Peyer's patch (tissue), 4 donors: ENCODE results near the gene XPNPEP2. TPM values are rescaled to one million over a fixed set of nuclear protein-coding genes. Genes with fewer than 3 reads are reported as not detected.

Experiments
- DNase-seq, 3 donors: peaks; one replicate each; pipeline ENCODE4 v3.0.0-alpha.2; 2017 to 2019
- H3K27ac ChIP-seq, 4 donors: fragments of 200-600 bp; sonication (generic); one replicate each; pipeline ENCODE4 v1.5.1; 2016 to 2019
- H3K27me3 ChIP-seq, 2 donors: fragments of 200-600 bp; sonication (generic); one replicate each; pipeline ENCODE4 v1.5.1; 2019
- H3K36me3 ChIP-seq, 3 donors: fragments of 200-600 bp; sonication (generic); one replicate each; pipeline ENCODE4 v1.5.1; 2016 to 2019
- H3K4me1 ChIP-seq, 4 donors: fragments of 200-600 bp; sonication (generic); one replicate each; pipeline ENCODE4 v1.5.1; 2016 to 2019
- H3K4me3 ChIP-seq, 4 donors: fragments of 200-600 bp; sonication (generic); 1 replicate in 3 of 4; 2 replicates in 1 of 4; pipeline ENCODE4 v1.5.1; 2016 to 2019; ENCODE audit warnings: mild to moderate bottlenecking in 1 of 4
- H3K9me3 ChIP-seq, 4 donors: fragments of 200-600 bp; sonication (generic); one replicate each; pipeline ENCODE4 v1.5.1; 2016 to 2019; ENCODE audit warnings: mild to moderate bottlenecking in 1 of 4
- POLR2A ChIP-seq, 2 donors: fragments of 450-650 bp; IDR thresholded peaks; one replicate each; pipeline ENCODE4 v1.5.1; 2017; ENCODE audit warnings: antibody characterized with exemption in 2 of 2, mild to moderate bottlenecking in 2 of 2, moderate library complexity in 2 of 2
- total RNA-seq, 4 donors: library from RNA; depleted of rRNA; stranded (reverse); fragments of >200 nt; gene quantifications; one replicate each; pipeline ENCODE4 v1.1.0, GENCODE V29; 2016
- TF ChIP-seq, protein P1 (sequence below), 6 experiments: fragments of 450-650 bp in 4 of 6; fragments of 200-600 bp in 2 of 6; sonication (generic) in 1 of 6; IDR thresholded peaks; one replicate each; pipeline ENCODE4 v1.5.1; 2017 to 2019; ENCODE audit warnings: antibody characterized with exemption in 6 of 6, mild to moderate bottlenecking in 3 of 6, moderate library complexity in 1 of 6

XPNPEP2 gene
- total RNA-seq, 4 donors from 2014 or later: 5.8 to 875 (median 803) TPM

DNA sequence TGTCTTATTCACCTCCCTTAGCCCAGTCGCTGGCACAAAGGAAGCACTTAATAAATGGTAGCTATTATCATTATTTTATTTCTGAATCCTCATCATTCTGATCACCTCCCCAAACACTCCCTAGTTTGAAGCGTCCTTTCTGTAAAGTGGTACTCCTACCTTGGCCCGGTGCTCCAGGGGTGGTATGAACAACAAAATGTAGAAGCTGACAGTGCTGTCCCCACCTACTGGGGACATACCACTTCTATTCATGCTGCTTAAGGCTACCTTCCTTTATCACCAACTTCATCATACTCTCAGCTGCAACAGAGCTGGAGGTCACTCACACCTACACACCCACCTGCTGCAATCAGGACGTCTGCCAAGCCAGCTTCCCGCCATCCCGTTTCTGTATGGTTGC, 43.2 kb upstream of the XPNPEP2 start:
- no peak overlapping the region for H3K27ac ChIP-seq
- TF ChIP-seq, protein P1, sequence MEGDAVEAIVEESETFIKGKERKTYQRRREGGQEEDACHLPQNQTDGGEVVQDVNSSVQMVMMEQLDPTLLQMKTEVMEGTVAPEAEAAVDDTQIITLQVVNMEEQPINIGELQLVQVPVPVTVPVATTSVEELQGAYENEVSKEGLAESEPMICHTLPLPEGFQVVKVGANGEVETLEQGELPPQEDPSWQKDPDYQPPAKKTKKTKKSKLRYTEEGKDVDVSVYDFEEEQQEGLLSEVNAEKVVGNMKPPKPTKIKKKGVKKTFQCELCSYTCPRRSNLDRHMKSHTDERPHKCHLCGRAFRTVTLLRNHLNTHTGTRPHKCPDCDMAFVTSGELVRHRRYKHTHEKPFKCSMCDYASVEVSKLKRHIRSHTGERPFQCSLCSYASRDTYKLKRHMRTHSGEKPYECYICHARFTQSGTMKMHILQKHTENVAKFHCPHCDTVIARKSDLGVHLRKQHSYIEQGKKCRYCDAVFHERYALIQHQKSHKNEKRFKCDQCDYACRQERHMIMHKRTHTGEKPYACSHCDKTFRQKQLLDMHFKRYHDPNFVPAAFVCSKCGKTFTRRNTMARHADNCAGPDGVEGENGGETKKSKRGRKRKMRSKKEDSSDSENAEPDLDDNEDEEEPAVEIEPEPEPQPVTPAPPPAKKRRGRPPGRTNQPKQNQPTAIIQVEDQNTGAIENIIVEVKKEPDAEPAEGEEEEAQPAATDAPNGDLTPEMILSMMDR (IDR thresholded peaks at IDR 0.05): no peak
- TF ChIP-seq POLR2A (IDR thresholded peaks at IDR 0.05): no peak
- no peaks in the 10 kb centered on the region for H3K9me3 ChIP-seq
- H3K4me1 ChIP-seq: no peaks in the 10 kb centered on the region
- no peak for DNase-seq
- no peaks in the 10 kb centered on the region for H3K27me3 ChIP-seq
- no peaks in the 10 kb centered on the region for H3K36me3 ChIP-seq
- no peak overlapping the region for H3K4me3 ChIP-seq

DNA sequence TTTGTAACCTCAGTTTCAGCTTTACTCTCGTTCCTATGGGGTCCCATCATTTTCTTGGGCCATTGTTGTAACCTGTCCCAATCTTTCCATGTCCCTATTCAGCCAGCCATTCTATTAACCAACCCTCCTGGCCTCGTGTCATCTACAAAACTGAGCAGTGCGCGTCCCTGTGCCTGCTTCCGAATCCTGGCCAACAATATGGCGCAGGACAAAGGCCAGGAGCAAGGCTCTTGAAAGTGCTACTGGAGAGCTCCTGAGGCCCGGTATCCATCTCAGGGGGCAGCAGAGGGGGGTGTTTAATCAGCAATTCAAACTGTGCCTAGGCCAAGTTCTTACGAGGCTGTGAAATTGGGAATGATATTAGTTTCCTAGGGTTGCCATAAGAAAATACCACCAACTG, 42.8 kb upstream of the XPNPEP2 start:
- TF ChIP-seq POLR2A (IDR thresholded peaks at IDR 0.05): no peak
- TF ChIP-seq, protein P1 (IDR thresholded peaks at IDR 0.05): no peak

DNA sequence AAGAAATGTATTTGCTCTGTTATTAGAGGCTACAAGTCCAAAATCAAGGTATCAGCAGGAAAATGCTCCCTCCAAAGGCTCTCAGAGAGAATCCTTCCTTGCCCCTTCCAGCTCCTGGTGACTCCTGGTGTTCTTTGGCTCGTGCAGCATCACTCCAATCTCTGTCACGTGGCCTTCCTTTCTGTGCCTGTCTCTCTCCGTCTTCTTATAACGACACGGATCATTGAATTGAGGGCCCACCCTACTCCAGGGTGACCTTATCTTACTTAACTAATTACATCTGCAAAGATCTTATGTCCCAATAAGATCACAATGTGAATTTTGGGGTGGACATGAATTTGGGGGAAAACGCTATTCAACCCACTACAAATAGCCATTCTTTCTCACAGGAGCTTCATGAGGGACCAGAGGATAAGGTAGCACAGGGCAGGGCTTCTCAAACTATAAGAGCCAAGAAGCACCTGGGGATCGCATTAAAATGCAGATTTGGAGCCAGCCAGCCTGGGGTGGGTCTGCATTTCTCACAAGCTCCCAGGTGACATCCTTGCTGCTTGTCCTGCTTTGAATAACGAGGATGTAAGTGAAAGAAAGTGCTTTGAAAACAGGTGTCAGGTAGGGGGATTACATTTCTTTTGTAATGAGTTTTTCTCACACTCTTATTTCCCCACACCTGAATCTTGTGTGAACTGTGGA, 42.2 kb upstream of the XPNPEP2 start:
- no peak overlapping the region for H3K27ac ChIP-seq
- no peak for DNase-seq
- H3K36me3 ChIP-seq: no peaks in the 10 kb centered on the region
- H3K9me3 ChIP-seq: no peaks in the 10 kb centered on the region
- no peaks in the 10 kb centered on the region for H3K27me3 ChIP-seq
- no peaks in the 10 kb centered on the region for H3K4me1 ChIP-seq
- H3K4me3 ChIP-seq: no peak overlapping the region
- no peak for TF ChIP-seq POLR2A (IDR thresholded peaks at IDR 0.05)
- TF ChIP-seq, protein P1 (IDR thresholded peaks at IDR 0.05): no peak

More for the DNA sequence above, 42.8 kb upstream of the XPNPEP2 start:
- DNase-seq: no peak
- no peaks in the 10 kb centered on the region for H3K36me3 ChIP-seq
- no peak overlapping the region for H3K4me3 ChIP-seq
- no peak overlapping the region for H3K27ac ChIP-seq
- no peaks in the 10 kb centered on the region for H3K9me3 ChIP-seq
- H3K27me3 ChIP-seq: no peaks in the 10 kb centered on the region
- no peaks in the 10 kb centered on the region for H3K4me1 ChIP-seq

DNA sequence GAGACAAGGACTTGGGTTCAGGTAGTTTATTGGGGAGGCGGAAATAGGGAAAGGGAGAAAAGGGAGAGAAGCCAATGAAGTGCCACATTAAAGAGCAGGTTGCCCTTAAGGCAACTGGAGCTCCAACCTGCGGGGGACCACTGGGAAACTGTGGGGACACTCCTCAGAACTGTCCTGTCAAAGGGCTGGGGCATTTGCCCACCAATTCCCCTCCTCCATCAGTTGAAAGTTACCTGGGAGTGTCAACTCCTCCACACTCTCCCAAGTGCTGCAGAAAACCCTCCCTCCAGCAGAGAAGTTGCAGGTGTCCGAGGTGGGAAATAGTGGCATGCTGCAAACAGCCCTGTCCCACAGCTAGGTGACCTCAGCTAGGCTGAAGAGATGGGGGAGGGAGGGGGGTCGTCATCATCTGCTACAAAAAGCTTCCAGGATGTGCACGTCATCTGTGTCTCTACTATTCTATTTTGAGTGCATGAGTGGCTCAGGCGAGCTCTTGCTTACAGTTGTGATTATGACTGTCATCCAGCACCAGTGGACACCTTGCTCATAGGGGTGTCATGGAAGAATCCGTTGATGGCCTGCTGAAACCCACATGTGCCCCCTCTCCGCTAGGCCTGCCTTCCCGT, 41.5 kb upstream of the XPNPEP2 start:
- Histone ChIP-seq H3K4me3 (no peak overlapping the region), H3K27me3 (no peaks in the 10 kb centered on the region), H3K9me3 (no peaks in the 10 kb centered on the region), H3K36me3 (no peaks in the 10 kb centered on the region), H3K27ac (no peak overlapping the region), H3K4me1 (no peaks in the 10 kb centered on the region)
- TF ChIP-seq, protein P1 (IDR thresholded peaks at IDR 0.05): no peak
- TF ChIP-seq POLR2A (IDR thresholded peaks at IDR 0.05): no peak
- no peak for DNase-seq

DNA sequence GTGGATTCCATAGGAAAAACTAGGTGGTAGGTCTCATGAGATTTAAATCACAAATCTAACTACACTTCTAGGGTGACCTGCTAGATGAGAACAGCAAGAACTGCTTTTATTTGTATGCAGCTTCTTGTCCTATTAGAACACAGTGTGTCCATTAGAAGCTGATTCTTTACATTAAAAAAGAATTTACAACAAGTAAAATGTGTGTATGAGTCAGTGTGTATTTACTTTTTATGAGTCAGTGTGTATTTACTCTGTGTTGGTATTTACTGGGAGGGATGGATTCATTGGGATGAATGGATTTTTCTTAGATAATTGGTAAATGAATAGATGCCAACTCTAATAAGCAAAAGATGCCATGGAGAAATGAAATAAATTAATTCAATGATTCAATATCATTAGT, 40.6 kb upstream of the XPNPEP2 start:
- no peak overlapping the region for H3K4me3 ChIP-seq
- H3K4me1 ChIP-seq: no peaks in the 10 kb centered on the region
- H3K36me3 ChIP-seq: no peaks in the 10 kb centered on the region
- TF ChIP-seq, protein P1 (IDR thresholded peaks at IDR 0.05): no peak
- no peak for TF ChIP-seq POLR2A (IDR thresholded peaks at IDR 0.05)
- no peaks in the 10 kb centered on the region for H3K9me3 ChIP-seq
- DNase-seq: no peak
- no peak overlapping the region for H3K27ac ChIP-seq
- no peaks in the 10 kb centered on the region for H3K27me3 ChIP-seq
